Kidney epithelial cell (primary cell): ENCODE results near the gene TAF1C. TPM values are rescaled to one million over a fixed set of nuclear protein-coding genes. Genes with fewer than 3 reads are reported as not detected.

Experiments
- DNase-seq: peaks from one replicate; pipeline ENCODE4 v3.0.0-alpha.2; 2010; ENCODE audit warnings: low read depth
- H3K27me3 ChIP-seq: 2 replicates; pipeline ENCODE4 v1.6.0; 2011; ENCODE audit warnings: low read length; ENCODE audit not compliant: control insufficient read depth, insufficient read depth
- H3K36me3 ChIP-seq: 2 replicates; pipeline ENCODE4 v1.5.1; 2011; ENCODE audit warnings: low read length; ENCODE audit not compliant: control insufficient read depth, insufficient read depth
- H3K4me3 ChIP-seq: 2 replicates; pipeline ENCODE4 v1.5.1; 2011; ENCODE audit warnings: low read depth, mild to moderate bottlenecking, control low read depth, low read length
- CTCF ChIP-seq: IDR thresholded peaks from 2 replicates; pipeline ENCODE4 v1.5.1; 2011; ENCODE audit warnings: mild to moderate bottlenecking, moderate library complexity, low read length, control low read depth, inconsistent platforms; ENCODE audit not compliant: insufficient read depth, poor library complexity, severe bottlenecking
- total RNA-seq: library from RNA; depleted of rRNA; stranded (reverse); fragments of >200 nt; gene quantifications from 2 replicates; pipeline ENCODE4 v1.2.3, GENCODE V29; 2015

Gene TAF1C
- total RNA-seq, 1 donor from 2014 or later, result 23.9 TPM

GRCh38 chr16:84194018-84194417, 7.2 kb upstream of the TAF1C start:
- H3K36me3 ChIP-seq, result no peaks in the 10 kb centered on the region

GRCh38 chr16:84193480-84193879, 6.6 kb upstream of the TAF1C start:
- no peak for DNase-seq
- Histone ChIP-seq H3K36me3 (no peaks in the 10 kb centered on the region), H3K27me3 (peaks cover 8% of the 10 kb centered on the region), H3K4me3 (no peak overlapping the region)
- no peak for TF ChIP-seq CTCF

More at GRCh38 chr16:84194018-84194417, 7.2 kb upstream of the TAF1C start:
- peaks cover 8% of the 10 kb centered on the region for H3K27me3 ChIP-seq
- no peak for TF ChIP-seq CTCF
- no peak overlapping the region for H3K4me3 ChIP-seq
- DNase-seq, result no peak

- TF ChIP-seq CTCF, result no peak
- DNase-seq, result no peak
- no peaks in the 10 kb centered on the region for H3K36me3 ChIP-seq
- no peak overlapping the region for H3K4me3 ChIP-seq
- peaks cover 5% of the 10 kb centered on the region for H3K27me3 ChIP-seq
Observed at GRCh38 chr16:84191466-84191865, 4.6 kb upstream of the TAF1C start.

- Histone ChIP-seq H3K27me3 (peaks cover 5% of the 10 kb centered on the region), H3K4me3 (no peak within 1 kb of the TSS), H3K36me3 (no peaks in the 10 kb centered on the region)
- DNase-seq, result no peak
- TF ChIP-seq CTCF, result no peak
Observed at GRCh38 chr16:84190731-84191388, 4.0 kb upstream of the TAF1C start, which contains the start of gene ADAD2. Gene ADAD2 (plus strand): TSS chr16:84191157. CDS start chr16:84191231, 74 bp downstream.

GRCh38 chr16:84184775-84185174, 2.1 kb downstream of the TAF1C start:
- DNase-seq, result no peak
- H3K36me3 ChIP-seq, result peaks cover 2% of the 10 kb centered on the region

More at GRCh38 chr16:84184775-84185174, 2.1 kb downstream of the TAF1C start:
- TF ChIP-seq CTCF, result no peak
- Histone ChIP-seq H3K4me3 (no peak overlapping the region), H3K27me3 (no peaks in the 10 kb centered on the region)
